H1 (cell line): ENCODE results near the gene CIT.

Experiments used
- GTF2F1 ChIP-seq: IDR thresholded peaks from 2 replicates; pipeline ENCODE4 v1.6.1; 2012; ENCODE audit warnings: low read depth, low read length, improper control_type of control experiment, borderline replicate concordance
- JUND ChIP-seq: IDR thresholded peaks from 2 replicates; pipeline ENCODE4 v1.6.1; 2011; ENCODE audit warnings: mild to moderate bottlenecking, improper control_type of control experiment, low read length
- MAFK ChIP-seq: IDR thresholded peaks from 2 replicates; pipeline ENCODE4 v1.6.1; 2012; ENCODE audit warnings: low read depth, mild to moderate bottlenecking, improper control_type of control experiment, low read length
- POLR2A ChIP-seq, 2 experiments: IDR thresholded peaks; 1 replicate in 1 of 2; 2 replicates in 1 of 2; pipeline ENCODE4 v1.6.1; 2011; ENCODE audit warnings: low read depth in 2 of 2, low read length in 2 of 2, mild to moderate bottlenecking in 2 of 2; ENCODE audit errors: control extremely low read depth in 1 of 2
- RXRA ChIP-seq: IDR thresholded peaks from 2 replicates; pipeline ENCODE4 v1.6.1; 2011; ENCODE audit warnings: low read depth, mild to moderate bottlenecking, low read length, moderate library complexity; ENCODE audit not compliant: insufficient read depth
- TAF1 ChIP-seq: IDR thresholded peaks from 2 replicates; pipeline ENCODE4 v1.6.1; 2011; ENCODE audit warnings: mild to moderate bottlenecking, low read depth, low read length
- TBP ChIP-seq: IDR thresholded peaks from 2 replicates; pipeline ENCODE4 v1.6.1; 2011; ENCODE audit warnings: low read depth, low read length, improper control_type of control experiment
- TF ChIP-seq, protein P1 (sequence below), 3 experiments: IDR thresholded peaks; 1 replicate in 2 of 3; 2 replicates in 1 of 3; pipeline versions ENCODE4 v1.5.1 to v1.6.1; 2011; ENCODE audit warnings: low read length in 3 of 3, mild to moderate bottlenecking in 3 of 3, inconsistent platforms in 2 of 3, low read depth in 1 of 3, moderate library complexity in 1 of 3; ENCODE audit not compliant: insufficient read depth in 1 of 3; ENCODE audit errors: control extremely low read depth in 1 of 3

- TF ChIP-seq RXRA = no peak
- TF ChIP-seq POLR2A (IDR thresholded peaks at IDR 0.05; ENCODE audit: control extremely low read depth in 1 of 2, low read depth in 2 of 2, low read length in 2 of 2) = no peak
- TF ChIP-seq MAFK = no peak
- TF ChIP-seq, protein P1, sequence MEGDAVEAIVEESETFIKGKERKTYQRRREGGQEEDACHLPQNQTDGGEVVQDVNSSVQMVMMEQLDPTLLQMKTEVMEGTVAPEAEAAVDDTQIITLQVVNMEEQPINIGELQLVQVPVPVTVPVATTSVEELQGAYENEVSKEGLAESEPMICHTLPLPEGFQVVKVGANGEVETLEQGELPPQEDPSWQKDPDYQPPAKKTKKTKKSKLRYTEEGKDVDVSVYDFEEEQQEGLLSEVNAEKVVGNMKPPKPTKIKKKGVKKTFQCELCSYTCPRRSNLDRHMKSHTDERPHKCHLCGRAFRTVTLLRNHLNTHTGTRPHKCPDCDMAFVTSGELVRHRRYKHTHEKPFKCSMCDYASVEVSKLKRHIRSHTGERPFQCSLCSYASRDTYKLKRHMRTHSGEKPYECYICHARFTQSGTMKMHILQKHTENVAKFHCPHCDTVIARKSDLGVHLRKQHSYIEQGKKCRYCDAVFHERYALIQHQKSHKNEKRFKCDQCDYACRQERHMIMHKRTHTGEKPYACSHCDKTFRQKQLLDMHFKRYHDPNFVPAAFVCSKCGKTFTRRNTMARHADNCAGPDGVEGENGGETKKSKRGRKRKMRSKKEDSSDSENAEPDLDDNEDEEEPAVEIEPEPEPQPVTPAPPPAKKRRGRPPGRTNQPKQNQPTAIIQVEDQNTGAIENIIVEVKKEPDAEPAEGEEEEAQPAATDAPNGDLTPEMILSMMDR (IDR thresholded peaks at IDR 0.05; ENCODE audit: control extremely low read depth in 1 of 3, insufficient read depth in 1 of 3, low read depth in 1 of 3, low read length in 3 of 3) = peak; percentile 40 to 82 (median 63)
- TF ChIP-seq TAF1 = no peak
- TF ChIP-seq GTF2F1 = no peak
- TF ChIP-seq TBP = no peak
- no peak for TF ChIP-seq JUND
Measured at GRCh38 chr12:119695034-119695433, 182.1 kb downstream of the CIT start.
